ENCODE data around the gene NEDD9. TPM values are rescaled to one million over a fixed set of nuclear protein-coding genes. Genes with fewer than 3 reads are reported as not detected.

NEDD9 gene
- total RNA-seq, 4 donors from 2014 or later: 7.7 to 14.9 (median 10.9) TPM

DNA sequence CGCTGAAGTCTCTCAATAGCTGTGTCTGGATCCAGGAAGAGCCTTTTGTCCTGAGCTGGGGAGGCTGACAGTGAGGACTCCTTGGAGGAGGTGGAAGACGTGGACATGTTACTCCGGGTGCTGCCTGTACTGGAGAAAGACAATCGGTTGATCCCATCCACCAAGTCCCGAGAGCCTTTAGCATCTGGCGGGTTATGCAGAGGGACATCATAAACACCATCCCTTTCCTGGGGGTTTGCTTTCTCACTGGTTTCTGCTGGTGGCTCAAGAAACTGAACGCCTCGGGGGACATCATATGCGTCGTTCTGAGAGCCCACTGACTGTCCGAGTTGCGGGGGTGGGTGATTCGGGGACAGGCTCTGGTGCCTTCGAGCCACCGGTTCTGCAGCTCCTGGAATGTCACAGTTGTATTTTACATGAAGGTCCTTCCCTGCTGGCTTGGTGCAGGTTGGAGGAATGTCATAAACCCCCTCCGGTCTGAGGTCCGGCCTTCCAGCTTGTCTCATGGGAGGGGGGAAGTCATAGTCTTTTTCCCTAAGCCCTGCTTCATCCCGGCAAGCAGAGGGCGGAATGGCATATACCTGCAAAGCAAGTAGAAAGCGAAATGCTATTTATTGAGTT is 41.7 kb downstream of the NEDD9 start:
- Histone ChIP-seq H3K27me3 (no peaks in the 10 kb centered on the region), H3K36me3 (peaks cover 0 to 79% (median 13%) of the 10 kb centered on the region in 3 donors), H3K27ac (no peak overlapping the region), H3K4me1 (no peaks in the 10 kb centered on the region), H3K4me3 (no peak overlapping the region), H3K9me3 (no peaks in the 10 kb centered on the region)
- intact Hi-C loops (cut with DNase I): no loop called here
- TF ChIP-seq POLR2A (IDR thresholded peaks at IDR 0.05): no peak
- TF ChIP-seq, protein P1, sequence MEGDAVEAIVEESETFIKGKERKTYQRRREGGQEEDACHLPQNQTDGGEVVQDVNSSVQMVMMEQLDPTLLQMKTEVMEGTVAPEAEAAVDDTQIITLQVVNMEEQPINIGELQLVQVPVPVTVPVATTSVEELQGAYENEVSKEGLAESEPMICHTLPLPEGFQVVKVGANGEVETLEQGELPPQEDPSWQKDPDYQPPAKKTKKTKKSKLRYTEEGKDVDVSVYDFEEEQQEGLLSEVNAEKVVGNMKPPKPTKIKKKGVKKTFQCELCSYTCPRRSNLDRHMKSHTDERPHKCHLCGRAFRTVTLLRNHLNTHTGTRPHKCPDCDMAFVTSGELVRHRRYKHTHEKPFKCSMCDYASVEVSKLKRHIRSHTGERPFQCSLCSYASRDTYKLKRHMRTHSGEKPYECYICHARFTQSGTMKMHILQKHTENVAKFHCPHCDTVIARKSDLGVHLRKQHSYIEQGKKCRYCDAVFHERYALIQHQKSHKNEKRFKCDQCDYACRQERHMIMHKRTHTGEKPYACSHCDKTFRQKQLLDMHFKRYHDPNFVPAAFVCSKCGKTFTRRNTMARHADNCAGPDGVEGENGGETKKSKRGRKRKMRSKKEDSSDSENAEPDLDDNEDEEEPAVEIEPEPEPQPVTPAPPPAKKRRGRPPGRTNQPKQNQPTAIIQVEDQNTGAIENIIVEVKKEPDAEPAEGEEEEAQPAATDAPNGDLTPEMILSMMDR (IDR thresholded peaks at IDR 0.05): no peak
- no peak for DNase-seq
- 92 to 94% methylated on average over 14 to 16 of the region's 20 CpGs for WGBS, 2 donors

DNA sequence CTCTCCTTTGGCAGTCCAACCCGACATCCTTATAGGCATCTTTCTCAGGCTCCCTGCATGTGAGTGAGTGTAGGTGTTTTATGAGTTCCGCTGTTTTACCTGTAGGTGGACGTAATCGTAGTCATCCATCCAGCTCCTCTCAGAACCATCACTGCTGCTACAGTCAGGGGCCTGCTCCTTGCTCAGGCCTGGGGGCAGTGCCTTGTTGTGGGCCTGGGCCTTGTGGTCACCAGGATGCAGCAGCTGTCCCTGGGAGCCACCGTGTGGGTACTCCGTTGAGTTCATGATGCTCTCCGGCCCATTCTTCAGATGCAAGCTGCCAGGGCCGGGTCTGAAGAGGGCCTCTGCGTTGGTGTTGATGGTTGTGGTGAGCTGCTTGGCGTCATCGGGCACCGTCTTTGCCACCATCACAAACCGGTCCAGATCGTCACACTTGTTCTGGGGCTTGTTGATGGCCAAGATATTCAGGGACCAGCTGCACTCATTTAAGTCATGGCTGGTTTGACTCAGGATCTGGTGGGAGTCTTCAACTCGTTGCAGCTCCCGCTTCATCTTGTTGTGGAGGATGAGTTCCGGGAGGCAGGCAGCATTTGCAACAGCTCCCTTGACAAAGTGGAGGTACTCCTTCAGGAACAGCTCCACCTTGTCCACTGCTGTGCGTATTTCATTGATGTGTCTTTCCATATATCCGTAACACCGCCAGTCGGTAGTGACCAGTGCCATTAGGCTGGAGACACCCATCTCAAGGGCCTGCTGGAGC is 42.4 kb downstream of the NEDD9 start:
- peaks cover 4 to 86% (median 13%) of the 10 kb centered on the region in 3 donors for H3K36me3 ChIP-seq
- 98 to 100% methylated on average over 10 to 11 of the region's 21 CpGs for WGBS, 2 donors
- DNase-seq: no peak

DNA sequence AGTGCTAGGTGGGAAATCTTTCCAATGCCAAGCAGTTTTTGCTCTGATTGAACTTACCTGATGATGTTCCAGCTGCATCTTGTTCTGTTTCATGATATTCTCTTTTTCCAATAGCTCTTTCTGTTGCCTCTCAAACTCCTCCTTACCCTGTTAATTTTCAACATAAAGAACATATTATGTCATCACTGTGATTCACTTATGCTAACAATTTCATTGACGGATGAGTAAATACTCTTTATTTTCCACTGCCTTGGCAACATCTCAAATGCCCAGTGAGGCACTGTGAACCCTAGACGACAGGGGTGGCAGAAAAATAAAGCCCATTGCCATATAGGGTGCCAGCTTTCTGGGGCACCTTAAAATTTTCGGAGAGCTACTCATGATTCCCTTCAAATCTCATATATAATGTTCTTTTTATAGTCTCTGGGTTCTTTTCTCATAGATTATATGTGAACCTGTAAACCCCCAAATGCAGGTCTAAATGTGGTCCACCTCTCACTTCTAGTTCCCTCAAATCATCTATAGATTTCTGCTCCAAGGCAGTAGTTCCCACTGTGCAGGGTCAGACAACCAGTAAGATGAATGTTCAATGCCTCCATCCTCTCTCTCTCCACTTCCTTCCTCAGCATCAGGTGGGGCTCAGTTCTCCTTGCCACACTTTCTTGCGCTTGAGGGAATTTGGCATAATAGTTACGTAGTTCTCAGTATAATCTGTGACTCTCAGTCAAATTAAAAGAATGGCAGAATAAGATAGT is 44.1 kb downstream of the NEDD9 start:
- Histone ChIP-seq H3K4me3 (no peak overlapping the region), H3K27ac (no peak overlapping the region), H3K9me3 (no peaks in the 10 kb centered on the region), H3K36me3 (peaks cover 4 to 96% (median 13%) of the 10 kb centered on the region in 3 donors), H3K27me3 (no peaks in the 10 kb centered on the region), H3K4me1 (no peaks in the 10 kb centered on the region)
- intact Hi-C loops (cut with DNase I): no loop called here
- TF ChIP-seq, protein P1 (IDR thresholded peaks at IDR 0.05): no peak
- no peak for TF ChIP-seq POLR2A (IDR thresholded peaks at IDR 0.05)
- 60 to 74% methylated on average over 5 of the region's 5 CpGs for WGBS, 2 donors
- no peak for DNase-seq

More for the DNA sequence above, 42.4 kb downstream of the NEDD9 start:
- intact Hi-C loops (cut with DNase I): no loop called here
- TF ChIP-seq POLR2A (IDR thresholded peaks at IDR 0.05): no peak
- TF ChIP-seq, protein P1 (IDR thresholded peaks at IDR 0.05): no peak
- Histone ChIP-seq H3K27ac (no peak overlapping the region), H3K9me3 (no peaks in the 10 kb centered on the region), H3K27me3 (no peaks in the 10 kb centered on the region), H3K4me3 (no peak overlapping the region), H3K4me1 (no peaks in the 10 kb centered on the region)

DNA sequence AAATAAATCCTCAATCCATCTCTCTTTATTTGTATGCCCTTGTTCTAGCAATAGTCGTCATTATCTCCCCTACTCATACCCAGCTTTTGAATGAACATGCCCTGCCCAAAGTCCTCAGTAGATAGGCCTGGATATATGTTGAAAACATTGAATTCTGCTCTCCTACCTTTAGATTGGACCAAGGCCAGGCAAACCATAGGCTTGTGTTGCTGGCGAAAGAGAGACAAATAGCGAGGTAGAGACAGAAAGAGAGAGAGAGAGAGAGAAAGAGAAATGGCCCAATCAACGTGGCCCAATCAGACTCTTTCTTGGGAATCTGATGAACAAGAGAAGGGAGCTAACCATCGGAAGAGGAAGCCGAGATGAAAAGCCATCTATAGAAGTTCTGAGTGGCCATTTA is 45.2 kb downstream of the NEDD9 start:
- intact Hi-C loops (cut with DNase I): no loop called here
- no peak for DNase-seq
- Histone ChIP-seq H3K9me3 (no peaks in the 10 kb centered on the region), H3K27ac (no peak overlapping the region), H3K4me1 (no peaks in the 10 kb centered on the region), H3K36me3 (peaks cover 4 to 85% (median 13%) of the 10 kb centered on the region in 3 donors), H3K4me3 (no peak overlapping the region), H3K27me3 (no peaks in the 10 kb centered on the region)
- TF ChIP-seq, protein P1 (IDR thresholded peaks at IDR 0.05): no peak
- no peak for TF ChIP-seq POLR2A (IDR thresholded peaks at IDR 0.05)
- WGBS, 2 donors: 78 to 79% methylated on average over 4 to 5 of the region's 6 CpGs

Data from esophagus squamous epithelium (tissue), 5 donors.